Middle frontal gyrus (tissue), 1 donor: ENCODE data around the gene ACTG2.
"Not testable (repeated sequence)": the region's sequence is repeated elsewhere in the genome, so short reads cannot be mapped to it uniquely, and the experiment has no call there.

Experiments
- DNase-seq: peaks from one replicate; pipeline ENCODE4 v3.0.0-alpha.2; 2015; ENCODE audit warnings: low spot score; ENCODE audit errors: extremely low spot score

The ACTG2 gene

DNA sequence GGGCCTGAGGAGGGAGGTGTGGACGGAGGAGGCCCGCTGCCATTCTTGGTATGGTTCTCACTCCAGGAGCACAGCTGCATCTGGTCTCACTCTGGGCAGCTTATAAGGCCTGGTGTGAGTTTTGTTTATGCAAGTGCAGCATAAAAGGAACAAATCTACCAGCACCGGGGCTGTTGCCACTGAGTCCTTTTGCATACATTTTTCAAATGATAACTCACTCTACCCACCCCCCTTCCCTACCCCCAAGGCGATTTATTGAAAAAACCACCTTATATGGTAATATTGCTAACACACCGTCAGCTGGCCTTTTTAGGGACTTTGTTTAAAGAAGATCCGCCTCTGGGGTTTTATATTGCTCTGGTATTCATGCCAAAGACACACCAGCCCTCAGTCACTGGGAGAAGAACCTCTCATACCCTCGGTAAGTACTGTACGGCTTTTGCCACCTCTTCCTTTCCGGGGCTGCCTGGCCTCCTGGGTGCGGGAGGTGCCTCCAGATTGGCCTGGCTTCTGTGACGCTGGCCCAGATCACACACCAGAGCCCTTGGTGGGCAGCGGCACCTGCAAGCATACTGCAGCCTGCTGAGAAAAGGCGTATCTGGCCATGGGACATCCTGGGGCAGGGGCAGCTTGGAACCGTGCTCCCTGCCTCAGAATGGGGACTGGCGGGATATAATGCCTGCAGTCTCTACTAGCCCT is at the start of gene ACTG2:
ACTG2 (plus strand) TSS at position 378 of the 699 bp plus-strand sequence. CDS start 8,304 bp downstream, outside the sequence.
- DNase-seq = no peak

GRCh38 chr2:73844087-73844486 is 48.7 kb upstream of the ACTG2 start:
- no peak for DNase-seq

GRCh38 chr2:73850009-73850408 is 42.8 kb upstream of the ACTG2 start:
- DNase-seq = no peak

GRCh38 chr2:73851274-73851673 is 41.5 kb upstream of the ACTG2 start:
- DNase-seq = no peak

- DNase-seq = no peak
Observed at GRCh38 chr2:73852020-73852419, 40.8 kb upstream of the ACTG2 start.

GRCh38 chr2:73855526-73855925 is 37.3 kb upstream of the ACTG2 start:
- DNase-seq = no peak

GRCh38 chr2:73856214-73856613 is 36.6 kb upstream of the ACTG2 start:
- no peak for DNase-seq

DNA sequence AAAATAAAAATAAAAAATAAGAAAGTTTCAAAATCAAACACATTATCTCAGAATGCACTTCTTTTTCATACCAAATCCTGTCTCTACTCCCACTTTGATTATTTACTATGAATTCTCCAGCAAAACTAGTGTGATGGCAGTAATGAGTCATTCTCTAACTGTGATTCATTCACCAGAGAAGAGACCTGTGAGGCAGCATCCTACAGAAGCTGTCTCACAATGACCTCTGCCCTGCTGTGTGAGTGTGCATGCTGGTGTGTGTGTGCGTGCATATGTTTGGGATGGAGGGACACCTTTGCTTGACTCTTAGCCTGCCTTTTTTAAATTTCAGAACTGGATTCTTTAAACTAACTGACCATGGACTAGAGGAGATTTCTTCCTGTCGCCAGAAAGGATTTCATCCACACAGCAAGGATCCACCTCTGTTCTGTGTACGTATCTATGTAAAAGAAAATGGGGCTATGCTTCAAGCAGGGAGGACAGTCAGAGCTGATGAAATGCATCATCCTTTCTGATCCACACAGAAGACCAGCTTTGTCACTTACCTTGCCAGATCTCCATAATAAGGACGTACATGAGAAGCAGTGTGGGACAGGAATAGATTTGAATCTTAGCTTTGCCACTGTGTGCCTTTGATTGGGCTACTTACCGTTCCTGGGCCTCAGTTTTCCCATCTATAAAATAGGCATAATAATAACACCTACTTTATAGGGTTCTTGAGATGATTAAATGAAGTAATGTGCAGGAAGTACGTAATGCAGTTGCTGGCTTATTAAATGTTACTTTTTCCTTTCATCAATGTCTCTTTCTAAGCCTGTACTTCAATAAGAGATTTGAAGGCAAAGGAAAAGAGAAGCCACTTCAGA is 32.9 kb upstream of the ACTG2 start:
- DNase-seq = no peak

- DNase-seq = no peak
Observed at GRCh38 chr2:73862987-73863386, 29.8 kb upstream of the ACTG2 start.

GRCh38 chr2:73868204-73868978 is 24.4 kb upstream of the ACTG2 start:
- DNase-seq = no peak

DNA sequence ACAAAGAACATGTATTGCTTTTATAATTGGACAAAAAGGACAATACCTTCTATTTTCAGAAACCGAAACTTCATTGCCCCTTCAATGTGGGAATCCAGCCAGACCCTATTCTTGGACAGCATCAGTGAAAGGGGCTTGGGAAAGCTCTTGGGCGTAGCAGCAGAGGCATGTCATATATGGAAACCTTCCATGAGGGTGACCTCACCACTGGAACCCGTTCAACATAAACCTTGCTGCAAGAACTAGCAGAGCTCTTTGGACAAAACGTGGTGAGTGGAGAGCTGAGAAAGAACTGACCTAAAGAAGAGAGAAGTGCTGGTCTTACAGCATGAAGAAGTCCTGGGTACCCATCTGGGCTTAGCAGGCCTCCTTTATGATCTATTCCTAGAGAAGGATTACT is 22.7 kb upstream of the ACTG2 start:
- DNase-seq = no peak

- no peak for DNase-seq
Observed at GRCh38 chr2:73877071-73877802, 15.6 kb upstream of the ACTG2 start.

DNA sequence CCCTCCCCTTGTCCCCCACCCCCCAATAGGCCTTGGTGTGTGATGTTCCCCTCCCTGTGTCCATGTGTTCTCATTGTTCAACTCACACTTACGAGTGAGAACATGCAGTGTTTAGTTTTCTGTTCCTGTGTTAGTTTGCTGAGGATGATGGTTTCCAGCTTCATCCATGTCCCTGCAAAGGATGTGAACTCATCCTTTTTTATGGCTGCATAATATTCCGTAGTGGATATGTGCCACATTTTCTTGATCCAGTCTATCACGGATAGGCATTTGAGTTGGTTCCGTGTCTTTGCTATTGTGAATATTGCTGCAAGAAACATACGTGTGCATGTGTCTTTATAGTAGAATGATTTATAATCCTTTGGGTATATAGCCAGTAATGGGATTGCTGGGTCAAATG is 14.8 kb upstream of the ACTG2 start:
- not testable (repeated sequence) for DNase-seq

- DNase-seq = no peak
Observed at GRCh38 chr2:73885406-73885805, 7.4 kb upstream of the ACTG2 start.

GRCh38 chr2:73886357-73886756 is 6.5 kb upstream of the ACTG2 start:
- DNase-seq = no peak

DNA sequence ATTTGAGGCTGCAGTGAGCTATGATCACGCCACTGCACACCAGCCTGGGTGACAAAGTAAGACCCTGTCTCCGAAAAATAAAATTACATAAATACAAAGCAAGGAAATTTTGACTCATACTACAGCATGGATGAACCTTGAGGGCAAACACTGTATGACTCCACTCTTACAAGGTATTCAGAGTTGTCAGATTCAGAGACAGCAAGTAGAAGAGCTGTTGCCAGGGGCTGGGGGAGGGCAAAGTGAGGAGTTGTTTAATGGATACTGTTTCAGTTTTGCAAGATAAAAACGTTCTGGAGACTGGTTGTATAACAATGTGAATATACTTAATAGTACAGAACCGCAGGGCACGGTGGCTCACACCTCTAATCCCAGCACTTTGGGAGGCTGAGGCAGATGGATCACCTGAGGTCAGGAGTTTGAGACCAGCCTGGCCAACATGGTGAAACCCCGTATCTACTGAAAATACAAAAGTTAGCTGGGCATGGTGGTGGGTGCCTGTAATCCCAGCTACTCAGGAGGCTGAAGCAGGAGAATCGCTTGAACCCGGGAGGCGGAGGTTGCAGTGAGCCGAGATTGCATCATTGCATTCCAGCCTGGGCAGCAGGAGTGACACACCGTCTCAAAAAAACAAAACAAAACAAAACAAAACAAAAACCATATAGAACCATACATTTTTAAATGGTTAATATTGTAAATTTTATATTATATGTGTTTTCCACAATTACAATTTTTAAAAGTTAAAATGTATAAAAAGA is 5.0 kb upstream of the ACTG2 start:
- DNase-seq = not testable (repeated sequence)

DNA sequence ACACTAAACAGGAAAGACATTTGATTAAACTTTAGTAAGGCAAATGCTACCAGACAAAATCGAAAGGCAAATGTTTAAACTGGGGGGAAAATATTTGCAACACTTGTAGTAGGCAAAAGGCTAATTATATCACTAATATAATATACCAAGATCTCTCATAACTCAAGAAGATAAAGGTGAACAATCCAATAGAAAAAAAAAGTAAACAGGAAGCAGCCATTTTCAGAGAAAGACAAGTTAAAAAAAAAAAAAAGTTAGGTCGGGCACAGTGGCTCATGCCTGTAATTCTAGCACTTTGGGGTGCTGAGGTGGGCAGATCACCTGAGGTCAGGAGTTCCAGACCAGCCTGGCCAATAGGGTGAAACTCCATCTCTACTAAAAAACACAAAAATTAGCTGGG is 4.4 kb upstream of the ACTG2 start:
- no peak for DNase-seq

- no peak for DNase-seq
Observed at GRCh38 chr2:73889206-73889605, 3.6 kb upstream of the ACTG2 start.

DNA sequence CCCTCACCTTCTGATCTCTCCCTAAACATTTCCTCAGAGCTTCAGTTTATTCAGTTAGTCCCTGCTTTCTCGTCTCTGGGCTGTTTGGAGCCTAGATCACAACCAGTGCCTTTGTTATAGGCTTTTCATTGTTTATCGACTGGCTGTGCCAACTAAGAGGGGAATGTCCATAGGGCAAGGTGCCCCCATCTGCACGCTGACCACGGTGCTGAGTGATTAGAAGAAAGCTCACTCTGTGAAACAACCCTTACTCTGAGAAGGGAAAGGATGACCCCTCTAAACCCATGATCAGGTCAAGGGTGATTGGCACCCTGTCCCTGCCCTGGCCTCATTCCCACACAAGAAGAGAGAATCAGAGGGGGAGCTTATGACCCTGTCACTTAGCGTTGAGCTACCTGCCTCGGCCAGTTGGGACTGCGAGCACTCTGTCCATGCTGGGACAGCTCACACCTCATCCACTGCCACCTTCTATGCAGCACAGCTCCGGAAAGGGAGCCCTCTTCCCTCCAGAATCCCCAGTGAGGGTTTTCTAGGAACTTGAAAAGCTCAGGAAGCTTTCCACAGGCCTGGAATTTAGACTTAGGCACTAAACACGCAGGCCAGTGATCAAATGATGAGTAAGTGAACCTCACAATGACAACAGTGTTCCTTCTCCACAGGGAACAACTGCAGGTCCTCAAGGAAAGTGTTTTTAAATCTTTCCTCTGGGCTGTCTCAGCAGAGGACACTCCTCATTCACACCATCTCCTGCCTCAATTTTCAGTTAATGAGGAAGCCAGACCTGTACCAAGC is 2.3 kb upstream of the ACTG2 start:
- no peak for DNase-seq
